Nucleus accumbens (tissue), 56 donors: ENCODE data around the gene ADCY1.

Source experiments
- DNase-seq, 56 donors: peaks; one replicate each; lab custom pipeline; 2025; lab: John Stamatoyannopoulos, UW

ADCY1 gene

DNA sequence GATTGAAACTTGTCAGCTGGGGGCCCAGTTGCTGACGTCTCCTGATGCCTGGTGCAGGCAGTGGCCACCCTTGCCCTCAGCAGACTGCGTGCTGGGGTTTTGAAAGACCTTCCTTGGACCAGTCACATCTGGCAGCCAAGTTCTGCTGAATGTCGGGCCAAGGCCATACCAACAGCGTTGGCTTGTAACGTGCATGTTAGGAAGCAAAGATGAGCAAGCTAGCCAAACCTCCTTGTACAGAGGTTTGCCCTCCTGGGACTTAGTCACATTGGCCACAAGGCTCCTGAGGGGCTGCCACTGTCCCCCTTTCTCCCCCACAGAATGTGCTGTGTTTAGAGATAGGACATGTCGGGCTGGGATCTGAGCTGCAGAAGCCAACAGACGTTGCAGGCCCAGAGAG, 49.0 kb downstream of the ADCY1 start:
- DNase-seq = no peak

- DNase-seq = no peak
Observed at GRCh38 chr7:45623740-45624391, 49.7 kb downstream of the ADCY1 start.

- DNase-seq = no peak
Observed at GRCh38 chr7:45624392-45624760, 50.2 kb downstream of the ADCY1 start.

DNA sequence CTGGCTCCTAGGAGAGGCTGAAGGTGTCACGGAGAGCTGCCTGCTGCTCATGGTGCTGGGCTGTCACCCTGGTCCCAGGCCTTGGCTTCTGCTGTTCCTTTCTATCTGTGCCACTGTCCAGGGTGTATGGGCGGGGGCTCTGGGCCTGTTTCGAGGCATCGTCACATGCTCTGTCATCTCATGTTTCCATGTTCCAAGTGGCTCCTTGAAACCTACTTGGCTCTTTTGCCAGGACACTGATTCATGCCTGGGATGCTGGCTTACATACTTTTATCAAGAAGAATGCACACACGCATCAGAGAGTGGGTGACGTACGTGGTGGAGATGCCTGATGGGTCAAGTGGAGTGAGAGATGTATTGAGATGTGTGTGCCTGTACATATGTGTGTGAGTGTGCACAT, 50.9 kb downstream of the ADCY1 start:
- no peak for DNase-seq

DNA sequence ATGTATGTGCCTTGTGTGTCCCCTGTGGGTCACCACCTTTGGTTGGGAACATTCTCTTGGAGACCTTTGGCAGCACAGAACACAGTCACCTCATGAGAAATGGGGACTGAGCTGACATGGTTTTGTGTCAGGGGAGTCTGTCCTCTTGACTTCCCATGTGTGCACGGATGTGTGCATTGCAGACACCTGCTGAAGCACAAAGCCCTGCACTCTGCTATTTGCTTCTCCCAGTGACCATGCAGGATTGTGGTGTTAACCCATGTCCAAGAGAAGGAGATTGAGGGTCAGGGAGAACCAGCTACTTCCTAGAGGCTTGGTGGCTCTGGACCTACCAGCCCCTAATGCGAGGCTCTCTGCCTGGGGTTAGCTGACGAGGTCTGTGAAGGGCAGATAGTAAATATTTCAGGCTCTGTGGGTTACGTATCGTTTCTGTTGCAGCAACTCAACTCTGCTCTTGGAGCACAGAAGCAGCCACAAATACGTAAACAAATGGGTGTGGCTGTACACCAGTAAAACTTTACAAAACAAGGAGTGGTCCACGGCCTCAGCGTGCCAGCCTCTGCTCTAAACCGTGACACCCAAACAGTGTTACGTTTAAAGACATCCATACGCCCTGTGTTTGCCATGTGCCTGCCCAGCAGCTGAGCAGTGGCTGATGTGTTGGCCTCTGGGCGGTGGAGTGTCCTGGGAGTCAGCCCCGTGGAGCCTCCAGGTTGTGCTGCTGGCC, 51.7 kb downstream of the ADCY1 start:
- DNase-seq = no peak

- no peak for DNase-seq
Observed at GRCh38 chr7:45626441-45627430, 52.6 kb downstream of the ADCY1 start.

- no peak for DNase-seq
Observed at GRCh38 chr7:45627691-45628456, 53.7 kb downstream of the ADCY1 start.

GRCh38 chr7:45631569-45631968, 57.4 kb downstream of the ADCY1 start:
- DNase-seq = no peak

GRCh38 chr7:45636733-45637132, 62.6 kb downstream of the ADCY1 start:
- DNase-seq = no peak

DNA sequence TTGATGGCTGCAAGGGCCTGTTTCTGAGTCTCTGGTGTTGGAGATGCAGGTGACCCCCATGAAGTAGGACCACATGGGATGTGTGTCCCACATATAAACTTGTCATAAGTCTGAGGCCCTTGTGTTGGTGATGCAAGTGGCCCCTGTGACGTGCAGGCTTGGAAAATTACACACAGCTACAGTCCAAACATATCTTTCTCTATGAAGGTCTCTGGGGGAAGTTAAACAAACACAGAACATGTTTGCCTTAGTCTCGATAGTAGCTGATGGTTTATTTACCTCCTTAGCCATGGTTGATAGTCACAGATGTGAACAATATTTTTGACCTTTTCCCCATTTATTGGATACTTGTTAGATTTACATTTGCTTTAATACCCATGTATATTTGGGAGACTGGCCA, 64.7 kb downstream of the ADCY1 start:
- no peak for DNase-seq

GRCh38 chr7:45642044-45642443, 67.9 kb downstream of the ADCY1 start:
- DNase-seq = no peak

- DNase-seq = no peak
Observed at GRCh38 chr7:45643630-45644029, 69.5 kb downstream of the ADCY1 start.

GRCh38 chr7:45644237-45644636, 70.1 kb downstream of the ADCY1 start:
- no peak for DNase-seq

DNA sequence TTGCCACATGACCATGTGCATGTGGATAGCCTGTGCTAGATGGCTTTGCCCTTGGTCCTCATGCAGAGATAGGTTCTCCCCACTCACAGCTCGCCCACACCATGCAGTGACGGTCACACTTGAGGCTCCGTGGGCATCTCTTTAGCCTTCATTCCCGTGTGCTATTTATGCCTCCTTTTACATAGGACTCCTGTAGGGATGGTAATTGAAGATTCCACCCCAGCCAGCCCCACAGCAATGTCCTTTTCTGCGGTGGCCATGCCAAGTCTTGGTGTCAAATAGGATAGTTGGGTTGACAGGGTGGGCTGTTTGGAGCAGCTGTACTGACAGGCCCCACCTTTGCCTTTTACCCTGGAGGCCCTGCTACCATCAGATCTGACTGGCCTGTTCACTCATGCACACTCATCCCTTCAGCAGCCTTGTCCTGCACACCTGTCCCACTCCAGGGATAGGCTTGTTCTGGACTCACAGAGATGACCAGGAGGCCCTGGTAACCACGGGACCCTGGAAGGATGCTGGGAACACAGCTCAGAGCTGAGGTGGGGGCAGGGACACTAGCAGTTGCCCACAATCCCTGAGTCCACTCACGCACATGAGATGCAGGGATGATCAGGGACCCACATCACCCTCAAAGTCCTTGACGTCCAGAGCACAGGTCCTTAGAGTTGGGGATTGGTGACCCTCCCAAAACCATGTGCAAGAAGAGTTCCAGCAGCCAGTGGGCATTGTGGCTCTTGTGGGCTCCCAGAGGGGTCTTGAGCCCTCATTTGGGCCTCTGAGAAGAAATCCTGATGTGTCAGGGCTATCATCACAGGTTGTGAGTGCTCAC, 71.2 kb downstream of the ADCY1 start:
- DNase-seq = no peak

DNA sequence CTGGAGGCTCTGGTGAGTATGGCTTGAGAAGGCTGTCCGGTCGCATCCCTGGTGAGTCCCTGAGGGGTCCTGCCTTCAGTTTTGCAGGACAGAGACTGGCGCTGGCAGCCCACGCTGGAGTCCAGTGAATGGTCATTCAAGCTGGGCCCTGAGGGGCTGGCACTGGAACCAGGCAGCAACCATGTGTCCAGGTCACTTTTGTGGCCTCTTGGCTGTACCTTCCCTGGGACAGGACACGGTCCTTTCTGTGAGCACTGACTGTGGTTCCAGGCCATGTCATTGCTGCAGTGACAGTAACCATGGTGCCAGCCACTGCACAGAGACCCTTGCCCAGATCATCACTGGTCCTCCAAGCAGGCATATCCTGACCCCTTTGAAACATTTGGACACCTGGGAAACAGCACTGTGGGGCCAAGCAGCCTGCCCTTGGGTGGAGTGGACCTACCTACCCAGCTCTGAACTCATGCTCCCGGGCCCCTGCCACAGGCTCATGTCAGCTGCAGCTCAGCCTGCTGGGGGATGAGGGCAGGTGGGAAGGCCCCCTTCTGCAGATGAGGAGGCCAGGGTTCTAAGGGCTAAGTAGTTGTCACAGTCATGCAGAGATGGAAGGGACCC, 72.1 kb downstream of the ADCY1 start:
- DNase-seq = no peak

DNA sequence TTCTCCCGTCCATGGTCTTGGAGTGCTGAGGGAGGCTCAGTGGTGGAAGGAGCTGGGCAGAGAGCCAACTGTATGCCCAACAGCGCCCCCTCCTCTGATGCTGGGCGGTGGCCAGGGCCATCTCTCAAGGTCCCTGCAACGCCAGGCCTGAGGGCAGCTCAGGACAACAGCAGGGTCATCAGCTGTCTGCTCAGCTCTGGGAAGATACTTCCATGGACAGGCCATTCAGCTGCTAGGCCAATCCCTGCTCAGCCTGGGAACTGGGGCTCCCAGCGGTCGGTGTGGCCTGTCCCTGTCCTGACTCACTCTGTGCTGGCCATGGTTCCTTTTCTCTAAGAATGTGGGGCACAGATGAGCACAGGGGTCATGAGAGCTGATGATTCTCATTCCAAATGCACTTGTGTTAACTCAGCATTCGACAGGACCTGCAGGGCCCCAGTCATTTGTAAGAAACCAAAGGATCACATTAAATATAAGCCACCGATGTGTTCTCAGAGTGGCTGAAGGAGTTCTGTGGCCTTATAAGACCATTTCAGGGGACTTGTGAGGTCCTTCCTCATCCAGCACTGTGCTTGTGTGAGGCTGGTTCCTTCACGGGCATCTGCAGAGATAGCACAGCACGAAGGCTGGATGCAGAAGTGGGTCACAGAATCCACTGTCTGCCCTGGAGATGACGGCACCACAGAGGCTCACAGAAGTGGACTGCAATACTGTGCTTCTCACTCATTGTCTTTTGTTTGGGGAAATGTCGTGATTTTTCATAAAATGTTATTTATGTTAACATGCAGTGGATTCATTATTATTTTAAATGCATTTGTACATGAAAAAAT, 73.0 kb downstream of the ADCY1 start:
- DNase-seq = peak in 2 of 56 donors; percentile 14 to 16

GRCh38 chr7:45647967-45648670, 74.0 kb downstream of the ADCY1 start:
- no peak for DNase-seq

DNA sequence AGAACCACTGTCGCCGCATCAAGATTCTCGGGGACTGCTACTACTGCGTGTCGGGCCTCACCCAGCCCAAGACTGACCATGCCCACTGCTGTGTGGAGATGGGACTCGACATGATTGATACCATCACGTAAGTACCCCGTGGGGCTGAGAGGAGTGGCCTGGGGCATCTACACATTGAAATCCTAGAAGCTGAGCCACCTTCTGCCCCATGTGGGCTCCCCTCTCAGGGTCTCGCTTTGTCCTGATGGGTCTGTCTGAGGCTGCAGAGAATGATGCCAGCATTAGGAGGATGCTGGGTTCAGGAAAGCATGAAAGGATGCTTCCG, 74.5 kb downstream of the ADCY1 start:
- no peak for DNase-seq
